HG03460 (cell line): Measurements from ENCODE around the gene TJP1.
"Not testable (repeated sequence)": the region's sequence is repeated elsewhere in the genome, so short reads cannot be mapped to it uniquely, and the experiment has no call there.

Experiments used
- ATAC-seq: cut with Tn5 transposase; IDR thresholded peaks from one replicate; pipeline ENCODE4 v1.9.1; 2021; ENCODE audit not compliant: unreplicated experiment

The TJP1 gene

DNA sequence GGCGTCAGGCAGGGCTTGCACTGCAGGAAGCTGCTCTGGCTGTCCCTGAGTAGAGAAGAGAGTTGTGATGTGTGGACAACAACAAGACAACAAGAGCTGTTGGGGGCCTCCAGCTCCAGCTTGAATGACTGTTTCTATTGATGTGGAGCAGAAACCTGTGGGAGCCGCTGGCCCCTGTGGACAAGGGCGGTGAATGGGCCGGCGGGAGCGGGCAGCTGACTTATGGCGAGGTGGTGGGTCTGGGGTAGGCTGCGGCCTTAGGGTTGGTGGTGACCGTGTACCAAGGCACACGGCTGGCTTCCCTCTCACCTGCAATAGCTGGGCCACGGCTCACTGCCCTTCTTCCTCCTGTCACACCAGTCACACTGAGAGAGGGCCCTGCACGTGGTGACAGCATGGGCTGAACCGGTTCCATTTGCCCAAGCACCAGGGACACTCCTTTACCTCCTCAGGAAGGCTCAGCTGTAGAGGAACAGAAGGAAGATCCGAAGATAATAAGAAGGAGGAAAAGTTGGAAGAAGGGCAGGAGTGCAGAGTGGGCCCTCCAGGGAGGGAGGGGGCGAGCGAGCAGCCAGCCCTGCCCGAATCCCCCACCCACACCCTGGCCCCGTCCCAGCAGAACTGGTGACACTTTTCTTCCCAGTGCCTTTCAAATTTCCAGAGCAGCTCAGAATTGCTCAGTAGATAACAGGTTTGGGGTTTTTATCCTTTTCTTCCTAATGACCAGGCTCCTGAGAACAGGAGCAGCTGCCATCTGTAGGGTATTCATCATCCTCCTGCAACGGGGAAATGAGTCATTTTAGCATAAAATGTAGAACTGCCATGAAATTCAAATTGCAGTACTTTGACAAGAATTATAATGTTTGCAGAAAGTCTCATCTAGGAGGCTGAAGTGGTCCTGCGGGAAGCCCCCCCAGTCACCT lies 136.9 kb downstream of the TJP1 start:
- no peak for ATAC-seq

DNA sequence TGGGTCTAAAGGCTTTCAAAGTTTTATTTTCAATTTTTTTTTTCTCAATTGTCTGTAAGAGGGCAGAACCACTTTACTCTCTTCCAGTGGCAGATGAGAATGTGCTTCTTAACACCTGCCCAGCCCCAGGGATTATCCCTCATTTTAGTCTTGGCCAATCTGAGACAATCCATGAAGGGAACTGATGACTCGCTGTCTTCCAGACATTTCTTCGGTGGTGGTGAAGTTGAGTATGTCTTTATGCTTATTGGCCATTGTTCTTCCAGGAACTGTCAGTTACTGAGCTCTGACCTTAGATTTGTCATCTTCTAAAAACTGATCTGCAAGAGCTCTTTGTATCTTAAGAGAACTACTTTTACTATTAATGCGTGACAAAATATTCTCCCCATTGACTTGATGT lies 139.5 kb downstream of the TJP1 start:
- ATAC-seq, result no peak

GRCh38 chr15:29682361-29682760 lies 139.9 kb downstream of the TJP1 start:
- ATAC-seq, result no peak

DNA sequence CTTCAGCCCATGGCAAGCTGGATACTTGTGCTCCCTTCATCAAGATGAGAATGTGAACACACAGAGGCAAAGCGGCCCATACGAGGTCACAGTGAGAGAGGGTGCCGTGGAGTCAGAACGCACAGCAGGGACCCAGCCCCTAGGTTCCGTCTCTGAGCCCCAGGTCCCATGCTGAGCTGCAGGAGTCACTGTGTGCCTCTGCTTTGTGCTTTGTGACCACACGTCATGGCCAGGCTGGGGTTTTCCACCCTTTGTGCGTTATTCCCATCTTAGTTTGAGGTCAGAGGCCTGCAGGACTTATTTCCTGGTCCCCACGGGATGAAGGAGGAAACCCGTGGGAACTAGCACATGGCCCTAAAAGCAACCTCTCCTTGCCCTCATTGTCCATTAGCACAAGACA lies 140.3 kb downstream of the TJP1 start:
- ATAC-seq, result no peak

DNA sequence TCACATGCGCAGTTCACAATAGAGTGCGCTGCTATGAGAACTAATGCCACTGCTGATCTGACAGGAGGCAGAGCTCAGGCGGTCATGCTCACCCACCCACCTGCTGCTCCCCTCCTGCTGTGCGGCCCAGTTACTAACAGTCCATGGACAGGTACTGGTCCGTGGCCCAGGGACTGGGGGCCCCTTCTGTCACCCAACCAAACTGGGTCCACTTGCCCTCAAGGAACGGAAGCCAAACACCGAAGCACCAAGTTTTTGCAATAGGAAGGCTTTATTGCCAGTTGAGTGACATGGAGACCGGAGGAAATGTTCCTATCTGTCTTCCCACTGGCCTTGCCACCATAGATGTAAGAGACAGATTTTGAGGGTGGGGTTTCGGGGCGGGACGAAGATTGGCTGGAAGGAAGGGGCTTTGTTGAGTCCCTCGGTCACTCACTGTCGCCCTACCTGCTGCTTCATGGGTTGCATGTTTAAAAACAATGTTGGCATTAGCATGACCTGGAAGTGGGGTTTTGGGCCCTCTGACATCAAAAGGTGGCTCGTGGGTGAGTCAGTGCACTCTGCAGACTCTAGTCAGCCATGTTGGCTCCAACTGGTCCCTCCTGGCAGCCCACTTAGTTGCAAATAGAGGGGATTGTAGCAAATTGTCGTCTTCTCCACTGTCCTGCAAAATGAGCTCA lies 141.0 kb downstream of the TJP1 start:
- ATAC-seq, result no peak

DNA sequence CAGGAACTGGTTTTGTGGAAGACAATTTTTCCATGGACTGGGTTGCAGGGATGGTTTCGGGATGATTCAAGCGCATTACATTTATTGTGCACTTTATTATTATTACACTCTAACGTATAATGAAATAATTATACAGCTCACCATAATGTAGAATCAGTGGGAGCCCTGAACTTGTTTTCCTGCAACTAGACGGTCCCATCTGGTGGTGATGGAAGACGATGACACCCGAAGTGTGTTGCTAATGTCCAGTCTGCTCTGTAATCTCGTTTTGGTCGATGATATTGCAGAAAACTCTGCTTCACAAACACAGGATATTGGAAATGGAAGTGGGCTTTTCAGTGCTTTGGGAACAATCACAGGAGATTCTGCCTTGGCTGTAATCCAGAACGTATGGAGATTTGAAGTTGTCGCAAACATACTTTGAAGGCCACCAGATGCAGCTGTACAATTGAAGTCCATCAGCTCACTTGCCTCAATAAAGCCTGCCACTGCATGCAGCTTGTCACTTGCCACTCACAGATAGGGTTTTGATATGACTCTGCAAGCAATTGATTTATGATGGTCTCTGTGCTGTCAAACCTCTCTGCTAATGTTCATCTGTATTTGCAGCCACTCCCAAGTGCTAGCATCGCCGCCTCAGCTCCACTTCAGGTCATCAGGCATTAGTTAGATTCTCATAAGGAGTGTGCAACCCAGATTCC lies 141.7 kb downstream of the TJP1 start:
- no peak for ATAC-seq

GRCh38 chr15:29678504-29679034 lies 143.7 kb downstream of the TJP1 start:
- no peak for ATAC-seq

- ATAC-seq, result no peak
Measured at GRCh38 chr15:29677871-29678461, 144.3 kb downstream of the TJP1 start.

- ATAC-seq, result no peak
Measured at GRCh38 chr15:29677455-29677854, 144.8 kb downstream of the TJP1 start.

DNA sequence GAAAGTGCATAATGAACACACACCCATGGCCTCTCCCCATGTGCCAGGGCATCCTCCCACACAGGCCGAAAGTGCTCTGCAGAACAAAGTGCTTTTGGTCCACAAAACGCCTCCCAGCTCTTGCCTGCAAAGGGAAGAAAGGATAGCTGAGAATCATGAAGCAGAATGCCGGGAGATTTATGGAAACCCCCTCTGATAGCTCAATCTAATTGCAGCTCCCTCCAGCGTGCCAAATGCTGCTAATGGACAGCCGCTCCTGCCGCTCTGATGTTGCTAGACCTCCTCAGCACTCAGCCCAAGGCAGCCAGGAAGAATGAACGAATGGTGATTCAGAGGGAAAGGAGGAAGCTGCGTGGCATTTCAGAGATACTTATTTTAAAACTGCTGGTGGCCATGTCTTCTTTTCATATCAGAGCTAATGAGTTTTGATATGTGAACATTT lies 145.3 kb downstream of the TJP1 start:
- no peak for ATAC-seq

GRCh38 chr15:29676374-29676960 lies 145.8 kb downstream of the TJP1 start:
- not testable (repeated sequence) for ATAC-seq

GRCh38 chr15:29675791-29676301 lies 146.4 kb downstream of the TJP1 start:
- ATAC-seq, result no peak

DNA sequence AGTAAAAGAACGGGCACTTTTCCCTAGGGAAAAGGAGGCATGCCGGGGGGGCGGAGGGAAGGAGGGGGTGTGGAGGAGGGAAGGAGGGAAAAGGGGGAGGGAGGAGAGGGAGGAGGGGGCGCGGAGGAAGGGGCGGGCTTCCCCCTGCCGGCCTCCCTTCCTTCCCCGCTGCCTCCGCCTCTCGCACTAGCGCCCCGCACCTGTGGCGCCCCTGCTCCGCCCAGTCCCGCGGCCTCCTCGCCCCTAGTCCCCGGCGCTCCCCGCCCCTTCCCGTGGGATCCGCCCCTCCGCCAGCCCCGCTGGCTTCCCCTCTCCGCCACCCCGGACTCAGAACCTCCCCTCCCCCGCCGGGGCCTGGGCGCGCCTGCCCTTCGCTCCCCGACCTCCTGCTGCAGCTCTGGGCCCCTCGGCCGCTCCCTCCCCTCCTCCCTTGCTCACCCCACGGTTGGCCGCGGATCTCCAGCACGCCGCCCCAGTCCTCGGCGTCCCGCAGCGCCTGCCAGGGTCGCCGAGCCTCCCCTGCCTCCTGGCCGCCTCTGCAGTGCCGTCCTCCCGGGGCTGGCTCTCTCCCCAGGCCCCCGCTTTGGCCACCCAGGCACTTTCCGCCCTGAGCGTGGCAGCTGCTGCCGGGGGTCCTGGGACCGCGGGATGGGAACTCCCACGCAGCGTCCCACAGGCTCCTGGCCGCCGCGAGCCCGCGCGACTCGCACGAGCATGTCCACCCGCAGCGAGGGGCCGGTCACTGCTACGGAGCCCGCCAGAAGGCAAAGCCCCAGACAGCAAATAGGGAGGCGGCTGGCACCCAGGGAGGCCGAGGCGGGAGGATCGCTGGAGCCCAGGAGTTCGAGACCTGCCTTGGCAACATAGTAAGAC lies 147.4 kb downstream of the TJP1 start:
- ATAC-seq, result no peak

GRCh38 chr15:29672923-29673809 lies 149.1 kb downstream of the TJP1 start:
- no peak for ATAC-seq

DNA sequence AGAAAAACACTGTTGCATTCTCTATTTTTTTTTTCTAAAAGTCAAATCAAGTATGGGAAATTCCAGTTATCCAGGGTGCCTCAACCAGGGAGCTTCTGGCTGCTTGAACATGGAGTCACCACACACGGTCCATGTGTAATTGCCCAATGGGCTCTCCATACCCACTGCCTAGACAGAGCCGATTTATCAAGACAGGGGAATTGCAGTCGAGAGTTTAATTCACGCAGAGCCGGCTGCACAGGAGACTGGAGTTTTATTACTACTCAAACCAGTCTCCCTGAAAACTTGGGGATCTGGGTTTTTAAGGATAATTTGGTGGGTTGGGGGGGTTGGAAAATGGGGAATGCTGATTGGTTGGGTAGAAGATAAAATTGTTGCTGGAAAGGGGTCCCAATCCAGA lies 149.8 kb downstream of the TJP1 start:
- no peak for ATAC-seq

DNA sequence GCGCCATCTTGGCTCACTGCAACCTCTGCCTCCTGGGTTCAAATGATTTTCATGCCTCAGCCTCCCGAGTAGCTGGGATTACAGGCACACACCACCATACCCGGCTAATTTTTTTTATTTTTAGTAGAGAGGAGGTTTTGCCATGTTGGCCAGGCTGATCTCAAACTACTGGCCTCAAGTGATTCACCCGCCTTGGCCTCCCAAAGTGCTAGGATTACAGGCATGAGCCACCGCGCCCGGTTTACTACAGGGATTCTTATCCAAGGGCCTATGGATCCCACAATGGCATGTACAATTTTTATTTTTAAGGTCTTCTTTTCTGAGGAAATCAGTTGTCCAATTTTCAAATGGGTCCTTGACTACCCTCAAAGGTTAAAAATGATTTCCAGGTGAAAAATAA lies 150.2 kb downstream of the TJP1 start:
- ATAC-seq, result not testable (repeated sequence)

- no peak for ATAC-seq
Measured at GRCh38 chr15:29670998-29671981, 151.0 kb downstream of the TJP1 start.
